Raji (cell line): ENCODE results near the gene FAM135A.

ENCODE experiments used
- POLR2A ChIP-seq: IDR thresholded peaks from 2 replicates; pipeline ENCODE4 v1.6.1; 2011; ENCODE audit warnings: low read depth, low read length, control low read depth; ENCODE audit not compliant: insufficient read depth

Gene FAM135A

GRCh38 chr6:70389261-70389660, 24.0 kb upstream of the FAM135A start:
- TF ChIP-seq POLR2A = no peak

- no peak for TF ChIP-seq POLR2A
These were observed 23.2 kb upstream of the FAM135A start for GRCh38 chr6:70390067-70390466.

- no peak for TF ChIP-seq POLR2A
These were observed 21.8 kb upstream of the FAM135A start for GRCh38 chr6:70391492-70391891.

- no peak for TF ChIP-seq POLR2A
These were observed 18.6 kb upstream of the FAM135A start for GRCh38 chr6:70394518-70395300.

- no peak for TF ChIP-seq POLR2A
These were observed 18.0 kb upstream of the FAM135A start for GRCh38 chr6:70395301-70395672.

GRCh38 chr6:70396163-70396562, 17.1 kb upstream of the FAM135A start:
- TF ChIP-seq POLR2A = no peak

- TF ChIP-seq POLR2A = no peak
These were observed 16.2 kb upstream of the FAM135A start for GRCh38 chr6:70396796-70397729.

- no peak for TF ChIP-seq POLR2A
These were observed 14.3 kb upstream of the FAM135A start for GRCh38 chr6:70398783-70399728.

- no peak for TF ChIP-seq POLR2A
These were observed 8.7 kb upstream of the FAM135A start for GRCh38 chr6:70404658-70405057.

GRCh38 chr6:70409216-70409615, 4.1 kb upstream of the FAM135A start:
- no peak for TF ChIP-seq POLR2A

GRCh38 chr6:70411542-70412251, 1.6 kb upstream of the FAM135A start:
- TF ChIP-seq POLR2A = no peak

- no peak for TF ChIP-seq POLR2A
These were observed 825 bp upstream of the FAM135A start for GRCh38 chr6:70412252-70413113.

- no peak for TF ChIP-seq POLR2A
These were observed 735 bp downstream of the FAM135A start for GRCh38 chr6:70413992-70414494.
